ENCODE results near the gene CDC42SE1.

GRCh38 chr1:151003180-151003579 is 56.2 kb downstream of the CDC42SE1 start:
- TF ChIP-seq TFAP4 (CRISPR knock-in tag; IDR thresholded peaks at IDR 0.05; ENCODE audit: borderline replicate concordance) (no peak), ZNF785 (CRISPR knock-in tag; IDR thresholded peaks at IDR 0.05) (no peak), FOXM1 (IDR thresholded peaks at IDR 0.05; ENCODE audit: low read depth) (no peak), FOXM1 (CRISPR knock-in tag; IDR thresholded peaks at IDR 0.05; ENCODE audit: low read depth) (no peak), ETV6 (IDR thresholded peaks at IDR 0.05; ENCODE audit: borderline replicate concordance in 1 of 2, low read depth in 2 of 2, low read length in 1 of 2) (no peak), ETV6 (CRISPR knock-in tag; IDR thresholded peaks at IDR 0.05; ENCODE audit: borderline replicate concordance) (no peak), POLR2AphosphoS5 (IDR thresholded peaks at IDR 0.05; ENCODE audit: control insufficient read depth, insufficient read depth, low read depth, low read length) (no peak), MAFG (tag; conservative IDR thresholded peaks at IDR 0.05) (no peak)

All from K562 (cell line).